SK-N-MC (cell line): Measurements from ENCODE around the gene PTPN9.

ENCODE experiments used
- DNase-seq: peaks from one replicate; pipeline ENCODE4 v3.0.0-alpha.2; 2011; ENCODE audit warnings: low read depth, low spot score
- H3K27ac ChIP-seq: fragments of 200-600 bp; sonication (generic); 2 replicates; pipeline ENCODE4 v1.5.1; 2016; ENCODE audit warnings: mixed run types
- H3K36me3 ChIP-seq: fragments of 200-600 bp; sonication (generic); 2 replicates; pipeline ENCODE4 v1.6.1; 2017; ENCODE audit warnings: antibody characterized with exemption, low read length, mixed read lengths; ENCODE audit not compliant: insufficient read depth
- H3K4me3 ChIP-seq: fragments of 200-600 bp; sonication (generic); 2 replicates; pipeline ENCODE4 v1.5.1; 2016
- H3K9ac ChIP-seq: fragments of 200-600 bp; sonication (generic); 2 replicates; pipeline ENCODE4 v1.8.0; 2017; ENCODE audit warnings: mixed run types, mixed read lengths; ENCODE audit not compliant: insufficient read length
- H3K9me3 ChIP-seq: fragments of 200-600 bp; sonication (generic); 2 replicates; pipeline ENCODE4 v1.6.1; 2017; ENCODE audit warnings: low read depth, mild to moderate bottlenecking, antibody characterized with exemption, low read length, moderate library complexity, mixed read lengths
- EZH2 ChIP-seq: fragments of 200-600 bp; sonication (generic); IDR thresholded peaks from one replicate; pipeline ENCODE4 v1.6.1; 2017; ENCODE audit warnings: antibody characterized with exemption
- FOXP2 ChIP-seq: optimal IDR thresholded peaks from 2 replicates; pipeline ENCODE3; 2011; ENCODE audit warnings: mild to moderate bottlenecking, moderate library complexity; ENCODE audit not compliant: insufficient read depth; ENCODE audit errors: extremely low read length, control extremely low read depth
- POLR2AphosphoS5 ChIP-seq: IDR thresholded peaks from 2 replicates; pipeline ENCODE4 v1.6.1; 2012; ENCODE audit warnings: mild to moderate bottlenecking, low read depth, low read length, borderline replicate concordance

PTPN9 gene

GRCh38 chr15:75431270-75431669, 147.8 kb downstream of the PTPN9 start:
- peaks cover 39% of the 10 kb centered on the region for H3K36me3 ChIP-seq
- TF ChIP-seq EZH2 (no peak), FOXP2 (no peak), POLR2AphosphoS5 (no peak)

GRCh38 chr15:75430259-75430658, 148.9 kb downstream of the PTPN9 start:
- Histone ChIP-seq H3K27ac (no peak overlapping the region), H3K4me3 (no peak overlapping the region), H3K9me3 (no peaks in the 10 kb centered on the region), H3K36me3 (peaks cover 32% of the 10 kb centered on the region), H3K9ac (no peak overlapping the region)
- DNase-seq, result no peak
- TF ChIP-seq EZH2, result no peak

More at GRCh38 chr15:75431270-75431669, 147.8 kb downstream of the PTPN9 start:
- Histone ChIP-seq H3K27ac (no peak overlapping the region), H3K9ac (no peak overlapping the region), H3K4me3 (no peak overlapping the region), H3K9me3 (no peaks in the 10 kb centered on the region)
- DNase-seq, result no peak

- Histone ChIP-seq H3K9ac (no peak overlapping the region), H3K36me3 (peaks cover 35% of the 10 kb centered on the region), H3K4me3 (no peak overlapping the region), H3K9me3 (no peaks in the 10 kb centered on the region), H3K27ac (no peak overlapping the region)
- DNase-seq, result no peak
- TF ChIP-seq EZH2 (no peak), POLR2AphosphoS5 (no peak), FOXP2 (no peak)
These were observed 151.0 kb downstream of the PTPN9 start for GRCh38 chr15:75428152-75428551.

GRCh38 chr15:75425966-75426500, 153.1 kb downstream of the PTPN9 start:
- TF ChIP-seq FOXP2 (no peak), POLR2AphosphoS5 (no peak), EZH2 (no peak)
- Histone ChIP-seq H3K36me3 (peaks cover 53% of the 10 kb centered on the region), H3K9ac (no peak overlapping the region), H3K27ac (no peak overlapping the region), H3K4me3 (no peak overlapping the region), H3K9me3 (no peaks in the 10 kb centered on the region)
- DNase-seq, result no peak

- Histone ChIP-seq H3K36me3 (peaks cover 54% of the 10 kb centered on the region), H3K4me3 (no peak overlapping the region), H3K9ac (no peak overlapping the region), H3K27ac (no peak overlapping the region), H3K9me3 (no peaks in the 10 kb centered on the region)
- no peak for DNase-seq
- TF ChIP-seq POLR2AphosphoS5 (no peak), EZH2 (no peak), FOXP2 (no peak)
These were observed 156.6 kb downstream of the PTPN9 start for GRCh38 chr15:75422554-75422953.

- no peak for DNase-seq
- Histone ChIP-seq H3K36me3 (peaks cover 47% of the 10 kb centered on the region), H3K4me3 (no peak overlapping the region), H3K9ac (no peak overlapping the region), H3K9me3 (no peaks in the 10 kb centered on the region), H3K27ac (no peak overlapping the region)
- no peak for TF ChIP-seq EZH2
- TF ChIP-seq POLR2AphosphoS5, result no peak
- no peak for TF ChIP-seq FOXP2
These were observed 158.4 kb downstream of the PTPN9 start for GRCh38 chr15:75420698-75421097.

GRCh38 chr15:75416584-75416983, 162.5 kb downstream of the PTPN9 start:
- no peak for TF ChIP-seq EZH2
- no peak for TF ChIP-seq FOXP2
- no peak for TF ChIP-seq POLR2AphosphoS5
- no peak overlapping the region for H3K27ac ChIP-seq
- H3K9me3 ChIP-seq, result no peaks in the 10 kb centered on the region
- DNase-seq, result no peak
- H3K36me3 ChIP-seq, result peaks cover 54% of the 10 kb centered on the region
- no peak overlapping the region for H3K9ac ChIP-seq
- H3K4me3 ChIP-seq, result no peak overlapping the region
